HG03521 (cell line): ENCODE data around the gene LTC4S.

Experiments used
- ATAC-seq: cut with Tn5 transposase; IDR thresholded peaks from one replicate; pipeline ENCODE4 v1.9.1; 2021; ENCODE audit warnings: mild to moderate bottlenecking, moderate library complexity; ENCODE audit not compliant: unreplicated experiment

Gene LTC4S

DNA sequence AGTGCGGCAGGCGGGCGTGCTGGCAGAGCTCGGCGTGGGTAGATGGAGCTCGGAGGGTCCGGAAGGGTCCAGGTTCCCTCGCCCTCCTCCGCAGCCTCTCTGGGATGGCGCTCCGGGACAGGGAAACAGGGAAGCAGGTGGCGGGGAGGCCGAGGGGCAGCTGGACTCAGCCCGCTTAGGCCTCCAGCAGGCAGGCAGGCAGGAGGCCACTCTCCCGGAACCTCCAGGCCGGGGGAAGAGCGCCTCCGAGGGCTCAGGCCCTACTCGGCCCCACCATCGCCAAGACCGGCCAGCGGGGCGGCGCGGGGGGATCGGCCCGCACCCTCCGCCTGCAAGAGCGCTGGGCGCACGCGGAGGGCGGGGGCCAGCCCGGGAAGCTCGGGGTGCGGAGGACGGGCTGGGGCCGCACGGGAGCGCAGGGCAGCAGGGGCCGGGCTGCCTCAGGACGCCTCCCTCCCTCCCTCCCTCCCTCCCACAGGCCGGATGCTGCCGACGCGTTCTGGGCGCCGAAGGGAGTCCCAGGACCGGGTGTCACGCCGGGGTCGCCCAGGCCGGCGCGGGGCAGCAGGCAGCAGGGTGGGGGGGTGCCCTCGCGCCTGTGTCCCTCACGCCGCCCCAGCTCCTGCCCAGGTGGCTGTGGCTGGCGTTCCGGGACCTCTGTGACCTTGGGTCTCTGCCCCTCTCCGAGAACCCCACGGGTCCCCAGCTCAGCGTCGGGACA lies 11.9 kb downstream of the LTC4S start:
- peak; percentile 10 for ATAC-seq

DNA sequence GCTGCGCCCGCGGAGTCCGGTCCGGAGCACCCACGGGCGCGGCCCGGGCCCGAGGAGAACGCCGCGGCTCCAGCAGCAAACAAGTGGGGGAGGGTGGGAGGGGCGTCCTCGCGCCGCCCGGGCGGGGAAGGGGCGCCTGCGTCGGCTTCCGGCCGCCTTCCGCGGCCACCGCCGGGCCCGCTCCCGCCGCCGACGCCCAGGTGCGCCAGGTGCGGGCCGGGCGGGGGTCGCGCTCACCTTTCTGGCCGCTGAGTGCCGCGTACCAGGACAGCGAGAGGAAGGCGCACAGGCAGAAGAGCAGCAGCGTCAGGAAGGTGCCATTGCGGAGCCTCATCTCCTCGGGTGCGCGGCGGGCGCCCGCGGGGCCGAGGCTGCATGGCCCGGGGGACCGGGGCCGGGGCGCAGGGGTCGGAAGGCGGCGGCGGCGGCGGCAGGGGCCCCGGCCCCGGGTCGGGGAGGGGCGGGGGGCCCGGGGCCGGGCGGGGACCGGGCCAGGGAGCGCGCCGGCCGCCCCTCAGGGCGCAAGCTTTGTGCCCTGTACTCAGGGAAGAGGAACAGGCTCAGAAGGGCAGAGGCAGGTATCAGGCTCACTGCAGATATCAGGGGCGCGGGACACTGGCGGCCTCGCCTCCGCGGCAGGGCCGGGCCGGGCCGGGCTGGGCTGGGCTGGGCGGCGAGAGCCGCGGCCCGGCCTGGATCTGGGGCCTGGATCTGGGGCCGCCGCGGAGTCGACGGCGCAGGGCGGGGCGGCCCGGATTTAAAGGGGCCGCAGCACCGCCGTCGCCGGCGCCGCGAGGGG lies 12.7 kb downstream of the LTC4S start, which contains the start of gene MGAT4B:
MGAT4B (minus strand) TSS at position 617 of the 799 bp plus-strand sequence; CDS start at position 334, 283 bp downstream.
- ATAC-seq: peak; percentile 75

DNA sequence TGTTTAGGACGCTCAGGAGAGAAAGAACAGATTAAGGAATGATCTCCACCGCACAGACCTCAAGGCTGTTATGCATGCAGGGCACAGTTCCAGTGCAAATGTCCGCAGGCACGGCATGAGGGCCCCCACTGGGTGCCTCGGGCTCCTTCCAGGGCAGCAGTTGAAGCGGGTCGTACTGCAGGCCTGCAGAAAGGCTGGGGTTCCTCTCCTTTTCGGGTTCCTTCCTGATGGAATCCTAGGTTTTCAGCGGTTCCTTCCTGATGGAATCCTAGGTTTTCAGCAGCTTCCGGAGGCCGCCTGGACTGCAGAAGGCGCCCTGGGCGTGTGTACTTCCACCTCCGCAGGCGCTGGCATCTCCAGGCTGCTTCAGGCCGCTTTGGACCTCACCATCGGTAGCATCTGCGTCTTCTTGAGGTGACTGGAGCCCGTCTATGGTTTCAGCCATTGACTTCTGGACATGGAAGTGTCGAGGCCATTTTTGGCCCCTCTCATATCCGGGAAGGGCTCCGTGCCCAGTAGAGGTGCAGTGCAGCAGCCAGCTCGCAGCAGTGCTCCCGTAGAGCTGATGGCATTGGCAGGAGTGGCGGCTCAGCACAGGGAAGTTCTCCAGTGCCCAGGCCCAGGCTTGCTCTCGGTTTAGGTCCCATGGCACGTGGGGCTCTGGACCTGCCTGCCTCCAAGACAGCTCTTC lies 18.5 kb downstream of the LTC4S start:
- no peak for ATAC-seq

DNA sequence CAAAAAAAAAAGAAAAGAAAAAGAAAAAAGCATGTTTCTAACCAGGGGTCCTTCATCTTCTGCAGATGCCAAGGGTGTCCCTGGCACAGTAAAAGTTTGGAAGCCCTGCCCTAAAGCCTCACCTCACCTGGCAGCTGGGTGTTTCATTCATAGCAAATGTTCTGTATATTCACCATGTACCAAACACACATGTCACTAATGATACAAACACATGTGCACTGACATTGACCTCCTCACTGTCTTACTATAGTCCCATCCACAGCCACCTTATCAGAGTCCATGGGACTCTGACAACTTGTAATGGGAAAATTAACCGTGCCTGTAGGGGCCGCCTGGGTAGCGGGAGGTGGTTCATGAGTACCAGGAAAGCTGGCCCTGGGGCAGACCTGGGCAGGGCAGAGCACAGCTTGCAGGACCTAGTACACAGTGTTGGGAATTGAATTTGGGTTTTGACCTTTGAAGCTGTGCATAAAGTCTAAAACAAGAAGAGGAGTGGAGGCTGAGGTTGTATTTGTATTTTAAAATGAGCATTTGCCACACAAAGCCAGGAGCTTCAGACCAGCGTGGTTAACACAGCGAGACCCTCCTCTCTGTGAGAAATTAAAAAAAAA lies 19.3 kb downstream of the LTC4S start:
- no peak for ATAC-seq

DNA sequence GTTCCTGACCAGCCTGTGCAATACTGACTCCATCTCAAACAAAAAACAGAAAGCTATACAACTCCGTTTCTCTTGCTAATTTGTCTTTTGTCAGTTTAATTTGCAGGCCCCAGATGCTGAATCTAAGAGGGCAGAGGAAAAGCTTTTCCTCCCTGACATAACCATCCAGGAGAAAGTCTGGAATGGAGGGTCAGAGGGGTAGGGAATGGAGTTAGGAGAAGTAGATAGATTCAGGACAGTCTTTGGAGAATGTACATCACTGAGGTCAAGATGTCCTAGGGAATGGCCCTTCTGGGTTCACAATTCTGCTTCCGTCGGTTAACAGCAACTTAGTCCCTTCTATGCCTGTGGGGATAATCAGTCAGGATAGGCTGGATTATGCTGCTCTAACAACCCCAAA lies 20.3 kb downstream of the LTC4S start:
- ATAC-seq: no peak

DNA sequence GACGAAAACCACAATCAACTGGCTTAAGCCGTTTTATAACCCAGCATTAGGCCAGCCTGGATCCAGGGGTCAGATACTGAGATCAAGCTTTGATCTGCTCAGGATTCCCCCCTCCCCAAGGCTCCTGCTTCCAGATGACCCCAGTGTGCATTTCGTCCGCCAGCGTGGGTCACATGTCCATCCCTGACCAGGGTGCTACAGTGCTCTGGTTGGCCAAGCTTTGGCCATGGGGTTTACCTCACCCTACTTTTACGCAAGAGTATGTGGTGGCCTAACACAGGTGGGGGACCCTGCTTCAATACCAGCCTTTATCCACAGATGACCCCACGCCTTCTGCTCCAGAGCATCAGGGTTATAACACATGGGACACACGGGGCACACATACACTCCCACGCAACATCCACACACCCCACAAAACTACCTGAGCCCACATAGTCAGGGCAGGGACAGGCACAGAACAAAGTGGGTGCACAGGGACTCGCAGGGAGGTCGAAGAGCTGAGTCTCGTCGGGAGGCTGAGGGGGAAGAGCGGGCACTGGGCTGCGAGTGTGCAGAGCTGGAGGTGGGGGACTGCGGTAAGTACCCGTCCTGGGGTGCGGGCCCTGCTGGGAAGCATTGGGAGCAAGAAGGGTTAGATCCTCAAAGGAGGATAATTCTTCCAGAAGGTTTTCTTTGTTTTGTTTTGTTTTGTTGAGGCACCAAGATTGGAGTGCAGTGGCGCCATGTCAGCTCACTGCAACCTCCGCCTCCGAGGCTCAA lies 21.9 kb downstream of the LTC4S start:
- no peak for ATAC-seq

DNA sequence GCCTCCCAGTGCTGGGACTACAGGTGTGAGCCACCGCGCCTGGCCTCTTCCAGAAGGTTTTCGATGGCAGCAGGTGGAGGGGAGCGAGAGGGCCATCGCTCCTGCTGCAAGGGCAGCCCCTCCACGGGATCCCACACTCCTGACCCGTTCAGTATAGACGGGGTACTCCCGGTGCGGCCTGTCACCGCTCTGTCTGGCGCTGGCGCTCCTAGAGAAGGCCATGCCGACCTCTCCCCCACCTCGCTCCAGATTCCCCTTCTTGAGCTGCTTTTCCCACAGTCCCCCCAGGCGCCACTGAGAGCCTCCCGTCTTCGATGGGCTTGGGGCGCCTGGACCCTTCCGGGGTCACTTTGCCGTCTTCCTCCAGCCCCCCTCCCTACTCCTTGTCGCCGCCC lies 22.6 kb downstream of the LTC4S start:
- ATAC-seq: no peak

DNA sequence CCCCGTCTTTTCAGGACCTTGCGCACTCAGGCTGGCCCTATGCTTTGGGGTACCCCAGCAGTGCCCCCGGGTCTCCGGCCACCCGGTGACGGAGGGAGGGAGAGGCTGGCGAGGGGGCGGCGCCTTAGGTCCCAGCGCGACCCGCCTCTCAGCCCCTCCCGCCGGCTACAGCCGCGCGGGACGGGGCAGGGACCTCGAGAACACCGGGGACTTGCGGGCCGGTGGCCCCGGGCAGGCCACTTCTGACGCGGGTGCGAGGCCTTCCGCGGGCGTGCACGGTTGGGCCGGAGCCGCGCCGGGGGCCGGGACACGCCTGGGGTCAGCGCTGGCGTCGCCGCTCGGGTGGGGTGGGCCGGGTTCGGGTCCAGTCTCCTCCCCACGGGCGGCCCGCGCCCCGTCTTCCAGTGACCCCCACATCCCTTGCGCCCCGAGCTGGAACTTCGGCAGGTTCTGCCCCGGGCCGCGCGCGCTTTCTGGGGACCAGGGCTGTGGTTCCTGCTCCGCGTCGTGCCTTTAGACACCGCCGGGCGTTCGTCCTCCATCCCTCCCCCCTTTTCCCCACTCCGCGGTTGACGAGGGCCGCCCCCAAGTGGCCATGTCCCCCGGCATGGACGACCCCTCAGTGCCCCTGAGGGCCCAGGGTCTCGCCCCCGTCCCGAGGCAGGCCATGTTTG lies 23.1 kb downstream of the LTC4S start:
- ATAC-seq: no peak

DNA sequence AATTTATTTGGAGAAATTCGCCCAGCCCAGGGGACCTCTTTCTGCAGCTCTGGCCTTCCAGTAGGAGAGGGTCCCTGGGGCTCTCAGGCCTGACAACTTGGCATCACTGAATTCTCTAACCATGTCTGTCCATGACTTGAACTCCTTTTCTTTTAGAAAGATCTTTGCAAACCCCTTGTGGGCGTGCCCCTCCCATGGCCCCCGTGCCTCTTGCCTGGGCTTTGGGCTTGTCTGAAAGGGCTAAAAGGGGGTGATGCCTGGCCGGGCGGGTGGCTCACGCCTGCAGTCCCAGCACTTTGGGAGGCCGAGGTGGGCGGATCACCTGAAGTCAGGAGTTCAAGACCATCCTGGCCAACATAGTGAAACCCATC lies 23.7 kb downstream of the LTC4S start:
- ATAC-seq: no peak

DNA sequence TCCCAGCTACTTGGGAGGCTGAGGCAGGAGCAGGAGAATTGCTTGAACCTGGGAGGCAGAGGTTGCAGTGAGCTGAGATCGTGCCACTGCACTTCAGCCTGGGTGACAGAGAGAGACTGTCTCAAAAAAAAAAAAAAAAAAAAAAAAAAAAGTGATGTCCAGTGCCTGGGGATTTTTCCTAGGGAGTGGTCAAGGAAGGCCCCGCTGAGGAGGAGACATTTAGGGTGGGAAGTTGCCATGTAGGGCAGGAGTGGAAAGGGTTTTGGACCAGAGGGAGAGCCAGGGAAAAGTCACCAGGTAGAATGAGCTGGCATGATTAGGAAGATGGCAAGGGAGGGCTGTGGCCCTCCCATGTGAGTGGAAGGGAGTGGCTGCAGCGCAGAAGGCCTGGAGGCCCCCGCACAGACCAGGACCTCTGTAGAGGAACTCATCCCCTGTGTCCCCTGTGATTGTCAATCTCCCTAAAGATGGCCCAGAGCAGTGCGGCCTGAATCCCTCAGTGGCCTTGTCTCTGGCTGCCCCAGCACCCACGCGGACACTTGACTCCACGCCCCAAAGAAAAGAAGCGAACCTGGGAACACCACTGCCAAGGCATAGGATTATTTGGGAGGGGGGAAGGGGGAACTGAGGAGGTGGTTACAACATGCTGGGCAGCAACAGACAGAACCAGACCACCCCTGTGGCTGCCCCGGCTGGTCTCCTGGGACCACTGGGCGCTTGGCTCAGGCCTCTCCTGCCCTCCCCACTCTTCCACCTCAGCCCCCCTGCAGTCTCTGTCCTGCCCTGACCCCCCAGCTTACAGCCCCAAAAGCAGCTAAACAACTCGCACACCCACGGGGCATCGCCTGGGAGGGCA lies 24.3 kb downstream of the LTC4S start:
- ATAC-seq: no peak

DNA sequence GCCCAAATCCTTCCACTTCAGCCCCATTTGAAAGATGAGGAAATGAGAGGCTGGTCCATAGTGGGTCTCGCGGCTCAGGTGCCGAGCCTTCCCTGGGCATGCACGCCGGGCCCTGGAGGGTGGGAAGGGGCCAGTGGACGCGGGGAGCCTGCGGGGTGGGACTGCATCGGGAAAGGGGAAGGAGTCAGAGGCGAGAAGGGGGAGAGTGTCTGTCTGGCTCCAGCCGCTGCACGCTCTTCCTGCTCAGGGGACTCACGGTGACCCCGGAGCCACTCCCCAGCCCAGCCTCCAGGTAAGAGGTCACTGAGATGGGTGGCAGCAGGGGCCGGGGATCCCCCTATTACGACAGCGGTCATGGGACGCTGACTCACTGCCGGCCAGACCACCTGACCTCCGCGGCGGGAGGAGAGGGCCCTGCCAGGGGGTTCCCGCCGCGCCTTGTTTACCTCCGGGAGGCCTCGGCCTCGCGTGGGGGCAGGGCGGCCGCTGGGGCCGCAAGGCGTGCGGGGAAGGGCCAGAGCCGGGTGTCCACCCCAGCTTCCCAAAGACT lies 25.0 kb downstream of the LTC4S start:
- peak; percentile 43 for ATAC-seq

DNA sequence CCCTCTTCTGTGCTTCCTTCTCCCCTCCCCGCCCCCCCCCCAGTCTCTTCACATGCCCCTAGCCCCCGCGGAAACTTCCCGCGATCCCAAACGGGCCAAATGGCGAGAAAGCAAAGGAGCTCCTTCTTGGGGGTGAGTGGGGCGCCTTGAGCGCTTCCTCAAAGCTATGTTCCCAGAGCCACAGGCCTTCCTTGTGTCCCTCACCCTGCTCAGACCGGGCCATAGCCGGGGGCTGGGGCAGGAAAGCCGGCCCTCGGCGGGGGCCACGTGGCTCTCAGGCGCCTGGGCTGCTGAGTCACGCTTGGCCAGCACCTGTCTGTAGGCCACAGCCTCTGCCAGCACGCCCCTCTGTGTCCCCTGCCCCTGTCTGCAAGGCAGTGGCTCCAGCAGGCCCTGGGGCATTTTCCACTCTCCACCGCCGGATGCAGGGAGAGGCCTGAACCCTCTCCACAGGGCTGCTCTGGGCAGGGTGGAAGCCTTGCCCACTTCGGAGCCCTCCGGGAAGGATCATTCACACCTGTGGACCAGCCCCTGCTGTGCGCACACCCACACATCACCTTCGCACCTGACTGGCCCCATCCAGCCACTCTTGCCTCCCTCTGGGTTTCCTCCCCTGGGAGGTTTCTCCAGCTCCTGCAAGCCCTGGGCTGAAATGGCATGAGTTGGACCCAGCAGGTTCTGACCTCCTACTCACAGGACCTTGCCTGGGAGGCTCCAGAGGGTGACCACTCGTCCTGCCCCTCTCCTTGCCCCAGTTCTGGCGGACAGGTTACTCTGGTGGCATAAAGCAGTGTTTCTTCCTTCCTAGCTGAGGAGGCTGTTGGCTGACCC lies 25.7 kb downstream of the LTC4S start:
- no peak for ATAC-seq

DNA sequence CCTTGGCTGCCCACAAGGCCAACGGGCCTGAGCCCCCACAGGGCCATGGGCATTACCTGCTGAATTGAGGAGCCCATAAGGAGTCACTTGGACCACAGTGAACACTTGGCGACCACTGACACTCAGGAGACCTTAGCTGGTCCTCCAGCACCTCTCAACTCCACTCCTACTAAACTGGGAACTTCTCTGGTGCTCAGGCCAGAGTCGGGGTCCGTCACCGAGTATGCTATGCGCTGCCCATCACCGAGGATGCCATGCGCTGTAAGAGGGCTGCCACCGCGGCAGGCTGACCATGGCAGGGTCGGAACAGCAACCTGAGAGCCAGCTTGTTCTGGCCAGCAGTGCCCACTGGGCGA lies 26.3 kb downstream of the LTC4S start:
- ATAC-seq: no peak

DNA sequence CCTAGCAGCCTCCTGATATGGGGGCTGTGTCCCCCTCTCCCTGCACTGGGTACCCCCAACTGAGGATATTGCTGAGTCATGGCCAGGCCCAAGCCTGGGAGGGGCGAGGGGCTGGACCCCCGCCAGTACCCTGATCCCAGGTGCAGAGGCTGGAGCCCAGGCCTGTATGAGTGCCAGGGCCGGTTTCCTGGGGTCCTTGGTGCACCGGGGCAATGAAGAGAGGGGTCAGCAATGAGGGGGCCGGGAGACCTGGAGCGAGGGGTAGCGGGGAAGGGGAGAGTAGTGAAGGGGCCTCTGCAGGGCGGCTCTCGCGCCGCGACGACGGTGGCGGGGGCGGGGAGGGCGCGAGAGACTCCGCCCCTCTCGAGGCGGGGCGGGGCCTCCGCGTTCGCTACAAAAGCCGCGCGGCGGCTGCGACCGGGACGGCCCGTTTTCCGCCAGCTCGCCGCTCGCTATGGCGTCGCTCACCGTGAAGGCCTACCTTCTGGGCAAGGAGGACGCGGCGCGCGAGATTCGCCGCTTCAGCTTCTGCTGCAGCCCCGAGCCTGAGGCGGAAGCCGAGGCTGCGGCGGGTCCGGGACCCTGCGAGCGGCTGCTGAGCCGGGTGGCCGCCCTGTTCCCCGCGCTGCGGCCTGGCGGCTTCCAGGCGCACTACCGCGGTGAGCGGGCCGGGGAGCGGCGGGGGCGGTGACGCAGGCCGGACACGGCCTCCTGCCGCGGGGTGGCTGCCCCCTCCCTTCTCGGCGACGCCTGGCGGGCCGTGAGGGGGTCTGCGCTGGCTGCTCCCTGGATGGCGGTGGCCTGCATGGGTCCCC lies 26.9 kb downstream of the LTC4S start, which contains the start of gene SQSTM1:
SQSTM1 (plus strand) TSS at position 423 of the 815 bp plus-strand sequence; CDS start at position 455, 32 bp downstream.
- ATAC-seq: peak; percentile 37

DNA sequence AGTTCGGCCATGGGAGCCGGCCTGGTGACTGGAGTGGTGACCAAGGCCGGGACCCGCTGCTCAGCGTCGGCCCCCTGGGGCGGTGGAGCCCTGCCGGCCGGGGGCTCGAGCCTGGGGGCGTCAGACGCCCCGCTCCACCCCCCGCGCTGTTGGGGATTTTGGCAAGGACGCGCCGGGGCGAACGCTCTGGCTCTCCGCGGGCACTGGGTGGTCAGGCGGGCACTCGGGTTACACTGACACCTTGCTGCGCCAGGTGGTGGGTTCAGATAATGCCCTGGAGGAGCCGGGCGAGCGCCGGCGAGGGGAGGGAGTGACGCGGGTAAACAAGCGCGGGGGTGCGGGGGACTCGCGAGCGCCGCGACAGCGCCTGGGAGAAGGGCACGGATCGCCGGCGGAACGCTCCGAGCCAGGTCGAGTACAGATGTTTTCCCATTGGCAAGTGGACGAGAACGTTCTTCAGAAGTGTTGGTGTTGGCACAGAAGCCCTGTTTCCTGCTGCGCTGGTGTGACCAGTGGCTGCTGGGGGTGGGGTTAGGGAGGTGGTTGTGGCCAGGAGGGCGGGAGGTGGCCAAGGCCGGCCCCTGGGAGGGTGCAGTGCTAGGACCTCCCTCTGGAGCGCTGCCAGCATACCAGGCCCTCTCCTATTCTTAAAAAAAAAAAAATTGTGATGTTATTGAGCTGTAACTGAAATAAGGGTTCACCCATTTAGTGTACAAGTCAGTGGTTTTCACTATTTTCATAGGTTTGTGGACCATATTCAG lies 27.7 kb downstream of the LTC4S start:
- ATAC-seq: peak; percentile 38

DNA sequence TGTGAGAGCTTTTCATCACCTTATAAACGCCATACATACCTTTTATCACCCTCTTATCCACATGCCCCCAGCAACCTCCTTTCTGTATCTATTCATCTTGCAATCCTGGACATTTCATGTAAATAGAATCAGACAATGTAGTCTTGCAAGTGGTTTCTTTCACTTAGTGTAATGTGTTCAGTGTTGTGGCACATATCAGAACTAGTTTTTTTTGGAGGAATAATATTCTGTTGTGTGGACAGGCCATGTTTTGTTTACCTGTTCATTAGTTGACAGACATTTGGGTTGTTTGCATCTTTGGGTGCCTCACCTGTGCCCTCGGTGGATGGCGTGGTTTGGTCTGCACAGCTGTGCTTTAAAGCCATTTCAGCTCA lies 28.3 kb downstream of the LTC4S start:
- ATAC-seq: no peak
